Lower leg skin (tissue), 4 donors: ENCODE measurements around the gene DGUOK. TPM values are rescaled to one million over a fixed set of nuclear protein-coding genes. Genes with fewer than 3 reads are reported as not detected.

ENCODE experiments used
- DNase-seq, 2 donors: peaks; one replicate each; pipeline ENCODE4 v3.0.0-alpha.2; 2019; ENCODE audit warnings: low spot score in 2 of 2
- H3K4me3 ChIP-seq: fragments of 200-600 bp; sonication (generic); 2 replicates; pipeline ENCODE4 v1.5.1; 2017; ENCODE audit warnings: mild to moderate bottlenecking, low read depth; ENCODE audit not compliant: poor library complexity, severe bottlenecking
- CTCF ChIP-seq, 3 donors: fragments of 450-650 bp; IDR thresholded peaks; one replicate each; pipeline ENCODE4 v1.5.1; 2016; ENCODE audit warnings: antibody characterized with exemption in 3 of 3, mild to moderate bottlenecking in 3 of 3, moderate library complexity in 2 of 3
- POLR2A ChIP-seq, 2 donors: fragments of 450-650 bp; IDR thresholded peaks; one replicate each; pipeline ENCODE4 v1.6.1; 2016 to 2017; ENCODE audit warnings: antibody characterized with exemption in 2 of 2, mild to moderate bottlenecking in 1 of 2, moderate library complexity in 1 of 2
- WGBS, 2 donors: methylation state at CpG; one replicate each; pipeline ENCODE4 v1.1.5; 2018; 5-methylcytosine and 5-hydroxymethylcytosine counted together
- intact Hi-C: fragments of 100-400 bp; cut with DNase I; formaldehyde crosslinking; loops from one replicate; pipeline ENCODE4 v1.15.0; 2023; ENCODE audit warnings: low total_unique reads
- total RNA-seq, 4 donors: library from RNA; depleted of rRNA; stranded (reverse); fragments of >200 nt; gene quantifications; one replicate each; pipeline ENCODE4 v1.1.0, GENCODE V29; 2016

DGUOK gene
- total RNA-seq, 4 donors from 2014 or later = 34.4 to 73.2 (median 48.0) TPM

GRCh38 chr2:73893764-73894474, 32.8 kb upstream of the DGUOK start:
- 90 to 91% methylated on average over 9 of the region's 9 CpGs for WGBS, 2 donors
- intact Hi-C loops = no loop called here
- H3K4me3 ChIP-seq = no peak overlapping the region
- TF ChIP-seq CTCF (IDR thresholded peaks at IDR 0.05) (no peak), POLR2A (IDR thresholded peaks at IDR 0.05) (no peak)
- peak in 1 of 2 donors; percentile 42 for DNase-seq

GRCh38 chr2:73894475-73894850, 32.2 kb upstream of the DGUOK start:
- intact Hi-C loops = no loop called here
- TF ChIP-seq CTCF (IDR thresholded peaks at IDR 0.05) (no peak), POLR2A (IDR thresholded peaks at IDR 0.05) (no peak)
- no peak for DNase-seq
- H3K4me3 ChIP-seq = no peak overlapping the region
- whole genome bisulfite sequencing, 2 donors = 93 to 98% methylated on average over 2 of the region's 2 CpGs

GRCh38 chr2:73894877-73895276, 31.8 kb upstream of the DGUOK start:
- intact Hi-C loops = no loop called here
- WGBS, 2 donors = 76 to 88% methylated on average over 6 of the region's 6 CpGs
- no peak for TF ChIP-seq POLR2A (IDR thresholded peaks at IDR 0.05)
- no peak for TF ChIP-seq CTCF (IDR thresholded peaks at IDR 0.05)
- peak in 1 of 2 donors; percentile 63 for DNase-seq
- no peak overlapping the region for H3K4me3 ChIP-seq

GRCh38 chr2:73895473-73895872, 31.2 kb upstream of the DGUOK start:
- WGBS, 2 donors = 74 to 77% methylated on average over 9 of the region's 9 CpGs
- intact Hi-C loops = no loop called here
- H3K4me3 ChIP-seq = no peak overlapping the region
- peak in 1 of 2 donors; percentile 20 for DNase-seq
- no peak for TF ChIP-seq POLR2A (IDR thresholded peaks at IDR 0.05)
- TF ChIP-seq CTCF (IDR thresholded peaks at IDR 0.05) = no peak

- intact Hi-C loops = no loop called here
- DNase-seq = peak in 1 of 2 donors; percentile 77
- TF ChIP-seq POLR2A (IDR thresholded peaks at IDR 0.05) (no peak), CTCF (IDR thresholded peaks at IDR 0.05) (no peak)
- H3K4me3 ChIP-seq = no peak overlapping the region
- WGBS, 2 donors = 50% methylated on average over 15 of the region's 15 CpGs
Observed at GRCh38 chr2:73896362-73897239, 30.1 kb upstream of the DGUOK start.
